WTC11 (cell line): ENCODE data around the gene ZCCHC10. TPM values are rescaled to one million over a fixed set of nuclear protein-coding genes. Genes with fewer than 3 reads are reported as not detected.
A peak's percentile ranks its signal among the peaks of the same experiment; 100 is the strongest.

Experiments
- AR ChIP-seq: fragments of 250-450 bp; sonication (Bioruptor Pico); IDR thresholded peaks from 2 replicates; pipeline ENCODE4 v1.9.0; 2021; ENCODE audit warnings: mild to moderate bottlenecking
- ATF1 ChIP-seq: sonication (generic); formaldehyde crosslinking; IDR thresholded peaks from 2 replicates; pipeline ENCODE4 v1.8.1; 2023; ENCODE audit warnings: mild to moderate bottlenecking, moderate library complexity, missing genetic modification reagents
- ELF4 ChIP-seq: sonication (generic); formaldehyde crosslinking; IDR thresholded peaks from 2 replicates; pipeline ENCODE4 v1.8.1; 2022; ENCODE audit warnings: low read depth, mild to moderate bottlenecking, moderate library complexity, missing genetic modification reagents
- ERG ChIP-seq: fragments of 250-450 bp; sonication (Bioruptor Pico); IDR thresholded peaks from 2 replicates; pipeline ENCODE4 v1.8.0; 2021; ENCODE audit warnings: mild to moderate bottlenecking
- ETV6 ChIP-seq: sonication (generic); formaldehyde crosslinking; IDR thresholded peaks from 2 replicates; pipeline ENCODE4 v1.8.1; 2022; ENCODE audit warnings: mild to moderate bottlenecking, missing genetic modification reagents
- GABPB1 ChIP-seq: sonication (generic); formaldehyde crosslinking; IDR thresholded peaks from 2 replicates; pipeline ENCODE4 v1.8.1; 2023; ENCODE audit warnings: mild to moderate bottlenecking, missing genetic modification reagents
- IRF2 ChIP-seq: sonication (generic); formaldehyde crosslinking; IDR thresholded peaks from 2 replicates; pipeline ENCODE4 v1.8.0; 2022; ENCODE audit warnings: low read depth, missing genetic modification reagents, borderline replicate concordance
- JAZF1 ChIP-seq: fragments of 250-450 bp; sonication (Bioruptor Pico); IDR thresholded peaks from 2 replicates; pipeline ENCODE4 v1.9.0; 2021; ENCODE audit warnings: moderate library complexity, mild to moderate bottlenecking, inconsistent platforms
- KAT7 ChIP-seq: sonication (generic); formaldehyde crosslinking; IDR thresholded peaks from 2 replicates; pipeline ENCODE4 v1.8.1; 2023; ENCODE audit warnings: missing genetic modification reagents, mild to moderate bottlenecking, borderline replicate concordance
- MYBL2 ChIP-seq: sonication (generic); formaldehyde crosslinking; IDR thresholded peaks from 2 replicates; pipeline ENCODE4 v1.8.1; 2023; ENCODE audit warnings: mild to moderate bottlenecking, moderate library complexity, missing genetic modification reagents
- NFYB ChIP-seq: sonication (generic); formaldehyde crosslinking; conservative IDR thresholded peaks from 2 replicates; pipeline ENCODE4 v1.8.0; 2022; ENCODE audit warnings: low read depth, missing genetic modification reagents
- NR2C2 ChIP-seq: sonication (generic); formaldehyde crosslinking; IDR thresholded peaks from 2 replicates; pipeline ENCODE4 v1.8.0; 2022; ENCODE audit warnings: mild to moderate bottlenecking, missing genetic modification reagents
- OVOL2 ChIP-seq: fragments of 250-450 bp; sonication (Bioruptor Pico); IDR thresholded peaks from 2 replicates; pipeline ENCODE4 v1.9.0; 2021; ENCODE audit warnings: mild to moderate bottlenecking, borderline replicate concordance
- PRDM15 ChIP-seq: sonication (generic); formaldehyde crosslinking; IDR thresholded peaks from 2 replicates; pipeline ENCODE4 v1.8.0; 2022; ENCODE audit warnings: missing genetic modification reagents
- USF2 ChIP-seq: sonication (generic); formaldehyde crosslinking; IDR thresholded peaks from 2 replicates; pipeline ENCODE4 v1.8.1; 2023; ENCODE audit warnings: mild to moderate bottlenecking, missing genetic modification reagents, moderate library complexity
- ZNF138 ChIP-seq: sonication (generic); formaldehyde crosslinking; conservative IDR thresholded peaks from 2 replicates; pipeline ENCODE4 v1.8.1; 2022; ENCODE audit warnings: mild to moderate bottlenecking, moderate library complexity, missing genetic modification reagents
- ZNF263 ChIP-seq: sonication (generic); formaldehyde crosslinking; IDR thresholded peaks from 2 replicates; pipeline ENCODE4 v1.8.1; 2022; ENCODE audit warnings: low read depth, mild to moderate bottlenecking, moderate library complexity, missing genetic modification reagents
- ZNF281 ChIP-seq: sonication (generic); formaldehyde crosslinking; IDR thresholded peaks from 2 replicates; pipeline ENCODE4 v1.8.0; 2023; ENCODE audit warnings: mild to moderate bottlenecking, missing genetic modification reagents
- ZNF423 ChIP-seq: fragments of 250-450 bp; sonication (Bioruptor Pico); IDR thresholded peaks from 2 replicates; pipeline ENCODE4 v2.1.2; 2022; ENCODE audit warnings: mild to moderate bottlenecking, moderate library complexity
- ZNF671 ChIP-seq: fragments of 250-450 bp; sonication (Bioruptor Pico); IDR thresholded peaks from 2 replicates; pipeline ENCODE4 v1.8.0; 2021; ENCODE audit warnings: mild to moderate bottlenecking
- ZSCAN18 ChIP-seq: fragments of 250-450 bp; sonication (Bioruptor Pico); IDR thresholded peaks from 2 replicates; pipeline ENCODE4 v2.1.2; 2022; ENCODE audit warnings: mild to moderate bottlenecking, moderate library complexity
- total RNA-seq: library from RNA; stranded (reverse); gene quantifications from 3 replicates; pipeline ENCODE4 v1.2.3, GENCODE V29; 2021

Gene ZCCHC10
- total RNA-seq, 1 experiment from 2014 or later, result 22.9 TPM

GRCh38 chr5:133051542-133052316, 25.4 kb upstream of the ZCCHC10 start, which contains the start of gene HSPA4 (continued):
- TF ChIP-seq AR (CRISPR knock-in tag) (no peak), NFYB (CRISPR knock-in tag) (no peak), MYBL2 (CRISPR knock-in tag) (peak; percentile 47; the same call in 1 of the 2 replicates), NR2C2 (CRISPR knock-in tag) (no peak), ATF1 (CRISPR knock-in tag) (no peak), ZNF138 (CRISPR knock-in tag) (0 out of 2 replicates have a peak, but pooled peaks have one; percentile 52), OVOL2 (CRISPR knock-in tag) (no peak), ZNF281 (CRISPR knock-in tag) (peak; percentile 40; the same call in 1 of the 2 replicates), KAT7 (CRISPR knock-in tag) (peak; percentile 42; the same call in 1 of the 2 replicates), JAZF1 (no peak), PRDM15 (CRISPR knock-in tag) (no peak; the same call in 1 of the 2 replicates), ETV6 (peak; percentile 77), ELF4 (no peak), ZNF671 (no peak), GABPB1 (CRISPR knock-in tag) (peak; percentile 50), IRF2 (CRISPR knock-in tag) (no peak), ZNF263 (CRISPR knock-in tag) (no peak), ZSCAN18 (CRISPR knock-in tag) (no peak), USF2 (CRISPR knock-in tag) (no peak), ERG (no peak), ZNF423 (CRISPR knock-in tag) (no peak)
